ENCODE data around the gene ALDH3A1. TPM values are rescaled to one million over a fixed set of nuclear protein-coding genes. Genes with fewer than 3 reads are reported as not detected.

The ALDH3A1 gene
- total RNA-seq, result not detected
- not detected for polyA plus RNA-seq

DNA sequence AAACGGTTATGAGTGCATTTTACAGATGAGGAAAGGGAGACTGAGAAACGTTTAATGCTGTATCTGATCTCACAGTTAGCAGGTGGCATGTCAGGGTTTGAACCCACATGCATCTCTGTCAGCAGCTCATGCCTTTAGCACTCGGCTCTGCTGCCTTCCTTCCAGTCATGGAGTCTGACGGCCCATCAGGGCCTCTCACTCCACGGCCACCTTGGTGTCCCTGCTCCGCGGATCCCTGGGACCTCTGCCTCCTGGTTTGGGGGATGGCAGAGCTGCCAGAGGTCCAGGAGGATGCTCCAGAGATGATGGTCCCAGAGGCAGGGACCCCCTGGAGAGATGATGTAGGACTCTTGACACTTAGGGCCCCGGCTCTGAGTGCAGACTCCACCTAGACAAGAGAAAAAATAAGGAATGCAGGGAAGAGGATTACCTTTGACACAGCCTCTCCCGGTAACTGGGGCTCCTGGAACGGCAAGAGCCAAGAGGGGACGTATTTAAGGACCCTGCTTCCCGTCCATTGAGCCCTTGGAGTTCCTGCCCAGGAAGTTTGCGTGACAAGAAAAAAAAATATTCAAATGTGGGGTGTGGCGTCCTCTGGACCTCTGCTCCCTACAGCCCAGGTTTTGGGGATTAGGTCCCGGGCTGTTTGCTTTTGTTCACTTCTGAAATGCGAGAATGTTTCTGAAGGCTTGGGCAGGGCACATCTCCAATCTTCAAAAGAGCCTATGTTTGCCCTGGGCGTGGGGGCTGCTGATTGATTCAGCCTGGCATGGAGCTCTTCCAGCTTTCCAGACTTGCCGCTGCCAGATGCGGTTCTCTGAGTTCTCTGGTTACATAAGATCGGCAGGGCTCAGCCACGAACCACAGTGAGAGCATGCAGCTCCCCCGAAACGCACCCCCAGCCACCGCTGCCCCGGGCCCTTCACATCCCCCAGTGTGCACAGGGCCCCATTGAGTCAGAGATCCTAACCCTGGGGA is at the start of gene ALDH3A1:
Gene ALDH3A1 (minus strand): TSS at position 470 of the 978 bp plus-strand sequence. CDS start 3,169 bp downstream, outside the sequence.
- Mint-ChIP-seq H3K4me1 (peaks cover 3 to 10% (median 5%) of the 10 kb centered on the region in 4 donors), H3K4me3 (peak within 1 kb of the TSS in 1 of 8 donors; percentile 28), H3K27ac (no peak within 1 kb of the TSS), H3K27me3 (peaks cover 3 to 8% of the 10 kb centered on the region in 2 donors), H3K9me3 (no peaks in the 10 kb centered on the region), H3K36me3 (no peaks in the 10 kb centered on the region)
- Histone ChIP-seq H3K4me3 (ENCODE audit: low read length in 2 of 2) (no peak within 1 kb of the TSS), H3K4me1 (ENCODE audit: insufficient read depth, low read length) (peaks cover 8% of the 10 kb centered on the region), H3K27me3 (ENCODE audit: insufficient read depth, low read length) (no peaks in the 10 kb centered on the region), H3K27ac (ENCODE audit: low read depth, low read length) (no peak within 1 kb of the TSS), H3K36me3 (ENCODE audit: insufficient read depth, low read length) (no peaks in the 10 kb centered on the region), H3K9me3 (ENCODE audit: control insufficient read depth in 1 of 2, low read length in 2 of 2) (no peaks in the 10 kb centered on the region)
- CTCF ChIA-PET (ENCODE audit: partially characterized antibody), result interaction anchor here (1.2 kb wide), 1 partner anchor 17 kb away, joined by 3 read pairs; no protein-coding TSS in a partner anchor
- POLR2A ChIA-PET (ENCODE audit: partially characterized antibody), result no interaction called here
- intact Hi-C loops (cut with micrococcal nuclease), result no loop called here
- DNase-seq, result peak in 1 of 5 donors; percentile 22

- no peak overlapping the region for H3K4me3 Mint-ChIP-seq
- POLR2A ChIA-PET (ENCODE audit: partially characterized antibody), result no interaction called here
- peak overlapping the region in 2 of 7 donors; percentile 64 to 83 for H3K27ac Mint-ChIP-seq
- H3K9me3 Mint-ChIP-seq, result peaks cover 0 to 28% (median 16%) of the 10 kb centered on the region in 8 donors
- no peak overlapping the region for H3K4me3 ChIP-seq (ENCODE audit: low read length in 2 of 2)
- H3K9me3 ChIP-seq (ENCODE audit: control insufficient read depth in 1 of 2, low read length in 2 of 2), result peaks cover 0 to 7% of the 10 kb centered on the region in 2 donors
- CTCF ChIA-PET (ENCODE audit: partially characterized antibody), result interaction anchor here (1.3 kb wide), 1 partner anchor 34 kb away, joined by 3 read pairs; no protein-coding TSS in a partner anchor
- H3K36me3 ChIP-seq (ENCODE audit: insufficient read depth, low read length), result peaks cover 26% of the 10 kb centered on the region
- H3K4me1 Mint-ChIP-seq, result peaks cover 9 to 11% (median 9%) of the 10 kb centered on the region in 4 donors
- intact Hi-C loops (cut with micrococcal nuclease), result no loop called here
- no peak for DNase-seq
- H3K27me3 ChIP-seq (ENCODE audit: insufficient read depth, low read length), result no peaks in the 10 kb centered on the region
- no peak overlapping the region for H3K27ac ChIP-seq (ENCODE audit: low read depth, low read length)
- peaks cover 69 to 76% of the 10 kb centered on the region in 2 donors for H3K36me3 Mint-ChIP-seq
- H3K4me1 ChIP-seq (ENCODE audit: insufficient read depth, low read length), result peaks cover 6% of the 10 kb centered on the region
- H3K27me3 Mint-ChIP-seq, result no peaks in the 10 kb centered on the region
Measured at GRCh38 chr17:19796457-19796856, 48.4 kb upstream of the ALDH3A1 start.

DNA sequence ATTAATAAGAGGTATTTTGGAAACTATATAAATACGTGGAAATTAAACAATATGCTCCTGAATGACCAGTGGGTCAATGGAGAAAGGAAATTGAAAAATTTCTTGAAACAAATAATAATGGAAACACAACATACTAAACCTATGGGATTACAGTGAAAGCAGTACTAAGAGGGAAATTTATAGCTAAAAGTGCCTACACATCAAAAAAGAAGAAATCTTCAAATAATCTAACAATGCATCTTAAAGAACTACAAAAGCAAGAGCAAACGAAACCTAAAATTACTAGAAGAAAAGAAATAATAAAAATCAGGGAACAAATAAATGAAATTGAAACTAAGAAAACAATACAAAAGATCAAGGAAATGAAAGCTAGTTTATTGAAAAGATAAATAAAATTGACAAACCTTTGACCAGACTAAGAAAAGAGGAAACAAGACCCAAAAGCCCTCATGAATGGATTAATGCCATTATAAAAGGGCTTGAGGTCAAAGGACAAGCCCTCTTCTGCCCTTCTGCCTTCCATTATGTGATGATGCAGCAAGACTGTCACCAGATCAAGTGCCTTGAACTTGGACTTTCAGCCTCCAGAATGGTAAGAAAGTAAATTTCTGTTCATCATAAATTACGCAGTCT is 43.9 kb upstream of the ALDH3A1 start:
- intact Hi-C loops (cut with micrococcal nuclease), result no loop called here
- Histone ChIP-seq H3K27ac (ENCODE audit: low read depth, low read length) (no peak overlapping the region), H3K27me3 (ENCODE audit: insufficient read depth, low read length) (no peaks in the 10 kb centered on the region), H3K36me3 (ENCODE audit: insufficient read depth, low read length) (peaks cover 32% of the 10 kb centered on the region), H3K9me3 (ENCODE audit: control insufficient read depth in 1 of 2, low read length in 2 of 2) (peaks cover 0 to 7% of the 10 kb centered on the region in 2 donors), H3K4me1 (ENCODE audit: insufficient read depth, low read length) (no peaks in the 10 kb centered on the region), H3K4me3 (ENCODE audit: low read length in 2 of 2) (no peak overlapping the region)
- Mint-ChIP-seq H3K27ac (peak overlapping the region in 2 of 7 donors; percentile 34 to 38), H3K4me3 (no peak overlapping the region), H3K36me3 (peaks cover 75 to 87% of the 10 kb centered on the region in 2 donors), H3K9me3 (peaks cover 0 to 26% (median 13%) of the 10 kb centered on the region in 8 donors), H3K4me1 (peaks cover 0 to 6% (median 0%) of the 10 kb centered on the region in 4 donors), H3K27me3 (no peaks in the 10 kb centered on the region)
- no peak for DNase-seq
- POLR2A ChIA-PET (ENCODE audit: partially characterized antibody), result no interaction called here
- CTCF ChIA-PET (ENCODE audit: partially characterized antibody), result interaction anchor here (0.7 to 1.4 kb wide), 3 partner anchors 26 to 278 kb away, joined by 3 to 6 read pairs (median 3); no protein-coding TSS in a partner anchor

GRCh38 chr17:19787733-19788357 is 39.7 kb upstream of the ALDH3A1 start:
- Histone ChIP-seq H3K27me3 (ENCODE audit: insufficient read depth, low read length) (no peaks in the 10 kb centered on the region), H3K36me3 (ENCODE audit: insufficient read depth, low read length) (peaks cover 7% of the 10 kb centered on the region), H3K9me3 (ENCODE audit: control insufficient read depth in 1 of 2, low read length in 2 of 2) (no peaks in the 10 kb centered on the region), H3K4me3 (ENCODE audit: low read length in 2 of 2) (no peak overlapping the region), H3K4me1 (ENCODE audit: insufficient read depth, low read length) (no peaks in the 10 kb centered on the region), H3K27ac (ENCODE audit: low read depth, low read length) (no peak overlapping the region)
- Mint-ChIP-seq H3K4me1 (peaks cover 0 to 6% (median 0%) of the 10 kb centered on the region in 4 donors), H3K27ac (peak overlapping the region in 1 of 7 donors; percentile 31), H3K4me3 (no peak overlapping the region), H3K36me3 (peaks cover 47 to 48% of the 10 kb centered on the region in 2 donors), H3K27me3 (no peaks in the 10 kb centered on the region), H3K9me3 (peaks cover 0 to under 1% (median 0%) of the 10 kb centered on the region in 8 donors)
- DNase-seq, result no peak
- CTCF ChIA-PET (ENCODE audit: partially characterized antibody), result interaction anchor here (0.8 to 1.2 kb wide), 2 partner anchors 18 to 24 kb away, joined by 3 to 4 read pairs; no protein-coding TSS in a partner anchor
- POLR2A ChIA-PET (ENCODE audit: partially characterized antibody), result no interaction called here
- intact Hi-C loops (cut with micrococcal nuclease), result no loop called here

DNA sequence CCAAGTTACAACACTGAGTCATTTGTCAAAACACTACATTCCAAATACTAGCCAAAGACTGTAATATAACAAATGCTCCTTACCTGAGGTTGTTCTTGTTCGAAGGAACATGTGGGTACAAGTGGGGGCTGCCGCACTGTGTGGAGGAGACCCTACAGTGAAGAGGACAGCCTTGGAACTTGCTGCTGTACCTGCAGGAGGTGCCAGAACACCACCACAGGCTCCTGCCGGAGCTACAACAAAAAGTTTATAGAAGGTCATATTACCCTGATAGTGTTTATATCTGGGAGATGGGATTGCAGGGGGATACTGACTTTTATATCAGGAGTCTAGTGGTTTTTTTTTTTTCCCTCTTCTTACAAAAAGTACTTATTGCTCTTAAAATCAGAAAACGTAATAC is 37.8 kb upstream of the ALDH3A1 start:
- CTCF ChIA-PET (ENCODE audit: partially characterized antibody), result interaction anchor here (0.6 to 1.2 kb wide), 2 partner anchors 23 to 181 kb away, joined by 3 read pairs; no protein-coding TSS in a partner anchor
- H3K4me3 ChIP-seq (ENCODE audit: low read length in 2 of 2), result no peak overlapping the region
- no peaks in the 10 kb centered on the region for H3K27me3 ChIP-seq (ENCODE audit: insufficient read depth, low read length)
- H3K27ac ChIP-seq (ENCODE audit: low read depth, low read length), result no peak overlapping the region
- POLR2A ChIA-PET (ENCODE audit: partially characterized antibody), result no interaction called here
- Mint-ChIP-seq H3K27ac (peak overlapping the region in 1 of 7 donors; percentile 60), H3K9me3 (no peaks in the 10 kb centered on the region), H3K4me3 (no peak overlapping the region), H3K36me3 (peaks cover 47 to 49% of the 10 kb centered on the region in 2 donors), H3K4me1 (peaks cover 0 to 4% (median 1%) of the 10 kb centered on the region in 4 donors), H3K27me3 (no peaks in the 10 kb centered on the region)
- no peaks in the 10 kb centered on the region for H3K4me1 ChIP-seq (ENCODE audit: insufficient read depth, low read length)
- no peaks in the 10 kb centered on the region for H3K9me3 ChIP-seq (ENCODE audit: control insufficient read depth in 1 of 2, low read length in 2 of 2)
- H3K36me3 ChIP-seq (ENCODE audit: insufficient read depth, low read length), result peaks cover 7% of the 10 kb centered on the region
- intact Hi-C loops (cut with micrococcal nuclease), result no loop called here
- no peak for DNase-seq

DNA sequence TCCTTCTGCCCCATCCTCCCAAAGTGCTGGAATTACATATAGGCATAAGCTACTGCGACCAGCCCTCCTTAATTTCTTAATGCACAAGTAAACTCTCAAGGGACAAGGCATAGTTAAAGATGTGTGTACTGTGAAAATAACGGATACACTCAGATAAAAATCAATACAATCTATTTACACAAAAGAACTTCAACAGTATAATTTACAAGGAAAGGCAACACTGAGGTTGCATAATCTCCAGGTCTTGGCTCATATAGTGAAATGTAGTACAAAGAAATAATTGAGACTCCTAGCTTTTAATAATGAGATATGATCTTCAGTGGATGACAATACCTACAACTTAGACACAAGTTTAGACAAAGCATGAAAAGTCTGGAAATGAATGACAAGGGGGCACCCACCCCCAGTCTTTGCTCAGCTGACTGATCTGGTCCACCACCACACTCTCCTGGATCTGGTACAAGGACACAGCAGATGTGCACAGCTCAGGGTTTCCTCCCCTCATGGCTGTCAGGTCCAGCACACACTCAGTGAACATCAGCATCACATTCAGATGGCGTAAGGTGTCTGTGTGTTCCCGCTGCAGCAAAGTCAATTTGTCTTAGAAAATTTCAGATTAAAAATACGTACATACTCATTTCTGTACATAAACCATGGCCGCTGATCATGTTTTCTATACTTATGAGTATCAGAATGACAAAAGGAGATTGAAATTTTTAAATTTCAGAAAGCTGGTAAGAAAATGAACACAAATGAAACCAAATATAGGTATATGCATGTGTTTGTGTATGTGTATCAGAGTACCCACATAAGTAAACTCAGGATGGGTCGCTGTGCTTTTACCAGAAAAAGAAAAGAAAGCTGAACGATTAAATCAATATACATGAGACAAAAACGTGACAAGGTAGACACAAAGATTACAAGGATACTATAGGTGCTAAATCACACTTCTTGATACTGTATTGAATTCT is 33.7 kb upstream of the ALDH3A1 start:
- peaks cover 0 to 4% (median 0%) of the 10 kb centered on the region in 4 donors for H3K4me1 Mint-ChIP-seq
- Histone ChIP-seq H3K4me1 (ENCODE audit: insufficient read depth, low read length) (no peaks in the 10 kb centered on the region), H3K27me3 (ENCODE audit: insufficient read depth, low read length) (no peaks in the 10 kb centered on the region), H3K27ac (ENCODE audit: low read depth, low read length) (no peak overlapping the region), H3K9me3 (ENCODE audit: control insufficient read depth in 1 of 2, low read length in 2 of 2) (no peaks in the 10 kb centered on the region), H3K36me3 (ENCODE audit: insufficient read depth, low read length) (no peaks in the 10 kb centered on the region), H3K4me3 (ENCODE audit: low read length in 2 of 2) (no peak overlapping the region)
- no peak for DNase-seq
- peaks cover 20 to 45% of the 10 kb centered on the region in 2 donors for H3K36me3 Mint-ChIP-seq
- ChIA-PET CTCF (ENCODE audit: partially characterized antibody) (interaction anchor here (1.4 to 9.8 kb wide), 3 partner anchors 16 to 21 kb away, joined by 4 to 63 read pairs (median 10); no protein-coding TSS in a partner anchor), POLR2A (ENCODE audit: partially characterized antibody) (no interaction called here)
- no peak overlapping the region for H3K4me3 Mint-ChIP-seq
- intact Hi-C loops (cut with micrococcal nuclease), result no loop called here
- no peaks in the 10 kb centered on the region for H3K27me3 Mint-ChIP-seq
- H3K27ac Mint-ChIP-seq, result peak overlapping the region in 6 of 7 donors; percentile 19 to 80 (median 65)
- no peaks in the 10 kb centered on the region for H3K9me3 Mint-ChIP-seq

Measured in CD4-positive, alpha-beta memory T cell (primary cell).